Fibroblast of the conjunctiva (primary cell): ENCODE measurements around the gene ZNF749.
A peak's percentile ranks its signal among the peaks of the same experiment; 100 is the strongest.

ENCODE experiments used
- DNase-seq: peaks from one replicate; pipeline ENCODE4 v3.0.0-alpha.2; 2010; ENCODE audit warnings: low read depth

Gene ZNF749

DNA sequence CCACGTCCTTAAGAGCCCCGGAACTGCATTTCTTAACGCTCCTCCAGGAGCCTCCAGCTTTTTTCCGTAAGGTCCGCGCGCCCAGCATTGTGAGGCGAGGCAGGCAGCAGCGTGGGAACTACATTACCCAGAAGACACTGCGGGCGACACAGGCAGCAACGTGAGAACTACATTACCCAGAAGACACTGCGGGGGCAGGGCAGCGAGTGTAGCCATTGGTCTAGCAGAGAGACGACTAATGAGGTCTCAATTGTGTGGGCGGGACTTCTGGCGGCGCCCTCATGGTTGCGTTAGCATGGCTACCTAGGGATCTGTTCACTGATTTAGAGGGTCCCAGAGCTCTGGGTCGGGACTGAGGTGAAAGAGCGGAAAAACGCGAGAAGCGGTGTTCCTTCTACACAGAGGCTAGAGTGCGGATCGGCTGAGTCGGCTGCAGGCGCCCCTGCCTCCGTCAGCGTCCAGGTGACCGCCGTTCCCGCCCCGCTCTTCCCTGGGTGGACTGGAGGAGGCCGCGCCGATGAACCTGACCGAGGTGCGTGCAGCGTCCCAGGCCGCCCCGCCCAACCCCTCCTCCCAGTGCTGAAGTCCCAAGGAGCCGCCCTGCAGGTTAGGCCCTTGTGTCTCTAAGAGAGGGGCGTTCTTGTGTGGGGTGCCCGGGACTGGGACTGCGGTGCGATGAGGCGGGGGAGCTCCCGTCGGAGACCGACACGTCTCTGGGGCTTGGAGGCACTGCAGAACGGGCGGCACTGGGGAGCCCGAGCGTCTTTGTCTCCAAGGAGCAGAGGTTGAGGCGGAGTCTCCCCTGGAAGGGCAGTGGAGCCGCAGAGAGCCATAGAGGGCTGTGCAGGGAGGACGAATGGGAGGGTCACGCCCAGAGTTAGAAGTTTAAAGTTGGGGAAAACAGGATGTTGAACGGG lies at the start of gene ZNF749:
TSS of gene ZNF749 (plus strand) at position 264 of the 917 bp plus-strand sequence. CDS start at position 518, 254 bp downstream.
- peak; percentile 96 for DNase-seq

DNA sequence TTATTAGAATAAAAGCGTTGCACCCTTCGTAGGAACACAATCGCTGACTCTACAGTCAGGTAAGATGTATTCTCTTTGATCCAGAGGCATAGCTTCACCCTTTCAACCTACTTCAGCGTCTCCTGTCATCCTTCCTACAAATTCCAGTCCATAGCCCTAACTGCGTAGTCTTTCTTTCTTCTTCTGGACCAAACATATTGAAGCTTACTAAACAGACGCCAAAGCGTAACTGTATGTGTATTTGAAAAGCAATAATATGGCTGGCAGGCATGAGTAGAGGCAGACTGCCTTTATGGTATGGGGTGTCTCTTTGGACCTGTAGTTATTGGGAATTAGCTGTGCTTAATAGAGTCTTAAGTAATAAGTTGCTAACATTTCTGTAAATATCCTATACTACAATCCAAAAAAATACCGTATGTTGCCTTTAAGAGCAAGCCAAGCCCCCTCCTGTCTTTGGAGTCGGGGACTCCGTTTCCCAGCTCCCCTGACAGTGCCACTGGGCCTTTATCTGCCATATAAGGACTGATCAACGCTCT lies 45.9 kb upstream of the ZNF749 start:
- no peak for DNase-seq

DNA sequence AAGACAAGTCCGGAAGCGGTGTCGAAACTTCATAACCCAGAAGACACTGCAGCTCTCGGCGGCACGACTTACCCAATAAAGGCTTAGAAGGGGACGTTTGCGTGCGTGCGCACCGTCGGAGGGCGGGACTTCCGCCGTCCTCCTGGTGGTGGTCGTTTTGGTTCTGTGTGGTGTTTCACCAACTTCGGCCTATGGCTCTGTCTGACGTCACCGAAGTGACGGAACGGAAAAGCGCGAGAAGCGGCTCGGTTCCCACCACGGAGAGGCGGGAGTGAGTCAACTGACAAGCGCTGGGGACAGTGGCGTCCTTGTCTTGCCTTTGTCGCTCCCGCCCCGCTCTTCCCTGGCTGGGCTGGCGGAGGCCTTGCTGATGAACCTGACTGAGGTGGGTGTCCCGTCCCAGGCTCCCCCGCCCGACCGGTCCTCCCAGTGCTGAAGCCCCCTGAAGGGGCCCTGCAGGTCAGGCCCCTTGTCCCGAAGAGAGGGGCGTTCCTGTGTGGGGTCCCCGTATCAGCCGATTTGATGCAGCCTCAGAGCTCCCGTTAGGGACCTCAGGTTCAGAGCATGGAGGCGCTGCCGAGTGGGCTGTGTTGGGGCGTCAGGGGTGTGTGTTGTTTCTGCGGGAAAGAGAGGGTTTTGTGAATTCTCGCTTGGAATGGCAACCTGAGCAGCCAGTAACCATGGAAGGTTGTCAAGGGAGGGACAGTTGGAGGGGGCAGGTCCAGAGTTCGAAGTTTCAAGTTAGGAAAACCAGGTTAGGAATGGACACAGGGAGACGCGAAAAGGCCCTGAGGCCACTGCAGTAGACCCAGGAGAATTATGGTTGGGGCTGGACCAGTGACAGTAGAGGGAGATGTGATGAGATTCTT lies 45.2 kb upstream of the ZNF749 start, which contains the start of gene ZNF548:
TSS of gene ZNF548 (plus strand) at position 125 of the 869 bp plus-strand sequence. CDS start at position 371, 246 bp downstream.
- DNase-seq: peak; percentile 98

DNA sequence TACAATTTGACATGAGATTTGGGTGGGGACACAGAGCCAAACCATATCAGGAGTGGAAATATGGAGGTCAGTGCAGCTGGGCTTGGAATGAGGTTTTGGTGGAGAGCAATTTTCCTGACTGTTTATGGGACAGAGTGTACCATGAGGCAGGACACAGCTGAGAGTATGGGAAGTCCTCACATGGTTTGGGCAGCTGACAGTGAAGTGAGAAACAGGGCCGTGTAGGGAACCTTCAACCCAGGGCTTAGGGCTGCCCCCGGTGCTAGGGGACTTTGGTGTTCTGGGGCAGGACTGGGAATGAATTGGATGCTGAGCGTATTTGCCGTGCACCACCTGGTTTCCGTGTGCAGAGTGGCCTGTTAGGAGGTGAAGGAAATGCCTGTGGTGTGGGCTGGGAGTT lies 39.4 kb upstream of the ZNF749 start:
- DNase-seq: no peak

DNA sequence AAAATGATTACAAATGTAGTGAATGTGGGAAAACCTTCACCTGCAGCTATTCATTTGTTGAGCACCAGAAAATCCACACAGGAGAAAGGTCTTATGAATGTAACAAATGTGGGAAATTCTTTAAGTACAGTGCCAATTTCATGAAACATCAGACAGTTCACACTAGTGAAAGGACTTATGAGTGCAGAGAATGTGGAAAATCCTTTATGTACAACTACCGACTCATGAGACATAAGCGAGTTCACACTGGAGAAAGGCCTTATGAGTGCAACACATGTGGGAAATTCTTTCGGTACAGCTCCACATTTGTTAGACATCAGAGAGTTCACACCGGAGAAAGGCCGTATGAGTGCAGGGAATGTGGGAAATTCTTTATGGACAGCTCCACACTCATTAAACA lies 36.3 kb upstream of the ZNF749 start:
- no peak for DNase-seq

DNA sequence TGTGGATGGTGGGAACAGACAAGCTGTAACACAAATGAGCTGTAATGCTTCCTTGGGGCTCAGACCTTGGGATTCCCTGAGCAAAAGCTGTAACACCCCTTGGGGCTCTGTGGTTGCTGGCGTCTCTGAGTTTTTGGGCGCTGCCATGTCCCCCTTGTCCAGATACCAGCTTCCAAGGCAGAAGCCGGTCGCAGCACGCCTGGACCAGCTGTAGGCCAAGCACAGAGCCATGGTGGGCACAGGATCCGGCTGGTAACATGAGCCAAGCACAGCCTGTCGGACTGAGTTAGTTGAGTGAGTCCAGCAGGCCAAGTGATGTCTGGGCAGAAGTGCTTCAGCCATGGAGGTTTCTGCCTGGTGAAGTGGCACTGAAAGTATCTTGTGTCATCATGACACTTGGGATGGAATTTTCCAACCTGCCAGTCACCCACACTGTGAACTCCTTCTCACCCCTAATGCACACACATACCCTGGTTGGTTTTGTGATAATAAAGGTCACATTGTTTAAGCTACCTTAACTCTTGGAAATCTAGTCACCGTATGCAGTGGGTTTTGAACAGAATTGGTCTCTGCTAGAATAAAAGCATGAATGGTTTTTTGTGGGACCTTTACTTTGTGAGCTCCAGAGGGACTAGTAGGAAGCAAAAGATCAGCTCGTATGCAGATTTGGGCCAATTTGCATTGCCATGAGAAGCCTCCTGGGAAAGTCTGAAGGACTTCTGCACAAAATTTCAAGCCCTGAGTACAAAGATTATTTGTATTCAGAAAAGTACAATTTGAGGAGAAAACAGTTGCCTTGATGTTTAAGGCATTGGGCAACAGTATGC lies 31.2 kb upstream of the ZNF749 start:
- DNase-seq: no peak

DNA sequence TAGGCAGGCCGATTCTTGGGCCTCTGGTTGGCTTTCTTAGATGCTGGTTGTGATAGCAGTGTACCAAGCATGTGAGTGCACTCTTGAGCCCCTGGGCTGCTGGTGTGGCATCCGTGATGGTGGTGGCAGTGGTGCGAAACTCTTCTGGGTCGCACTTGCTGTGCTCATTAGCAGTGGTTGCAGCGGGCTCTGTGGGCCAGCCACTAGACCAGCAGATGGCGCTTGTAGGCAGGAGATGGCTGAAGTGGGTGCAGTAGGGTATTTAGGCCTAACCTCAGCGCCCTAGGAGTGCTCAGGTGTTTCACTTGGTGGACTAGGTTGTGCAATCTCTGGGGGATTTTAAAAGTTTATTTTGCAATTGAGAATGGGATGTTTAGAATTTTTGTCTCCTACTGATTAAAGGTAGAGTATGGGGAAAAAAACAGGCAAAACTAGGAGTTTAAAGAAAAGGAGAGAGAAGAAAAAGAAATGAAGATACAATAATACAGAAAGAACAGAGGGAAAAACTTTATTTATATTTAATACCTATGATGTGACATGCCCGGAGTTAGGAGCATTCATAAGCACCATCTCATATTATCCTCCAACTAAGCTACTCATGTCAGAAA lies 28.5 kb upstream of the ZNF749 start:
- no peak for DNase-seq

DNA sequence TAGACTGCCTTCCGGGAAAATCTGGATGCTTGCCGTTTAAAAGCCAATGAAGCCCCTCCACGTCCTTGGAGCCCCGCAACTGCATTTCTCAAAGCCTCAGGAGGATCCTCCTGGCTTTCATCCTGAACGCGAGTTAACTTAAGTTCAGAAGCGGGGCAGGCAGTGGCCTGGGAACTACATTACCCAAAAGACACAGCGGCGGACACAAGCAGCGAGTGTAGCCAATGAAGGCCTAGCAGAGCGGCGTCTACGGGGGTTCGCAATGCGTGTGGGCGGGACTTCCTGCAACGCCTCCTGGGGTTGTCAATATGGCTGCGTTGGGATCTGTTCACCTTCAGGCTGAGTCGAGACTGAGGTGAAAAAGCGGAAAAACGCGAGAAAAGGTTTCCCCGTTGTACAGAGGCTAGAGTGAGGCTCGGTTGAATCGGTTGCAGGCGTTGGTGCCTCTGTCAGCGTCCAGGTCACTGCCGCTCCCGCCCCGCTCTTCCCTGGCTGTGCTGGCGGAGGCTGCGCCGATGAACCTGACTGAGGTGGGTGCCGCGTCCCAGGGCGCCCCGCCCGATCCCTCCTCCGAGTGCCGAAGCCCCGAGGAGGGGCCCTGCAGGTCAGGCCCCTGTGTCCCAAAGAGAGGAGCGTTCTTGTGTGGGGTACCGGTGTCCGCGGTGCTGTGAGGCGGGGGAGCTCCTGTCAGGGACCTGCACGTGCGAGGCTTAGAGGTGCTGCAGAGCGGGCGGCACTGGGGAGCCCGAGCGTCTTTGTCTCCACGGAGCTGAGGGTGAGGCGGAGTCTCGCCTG lies 24.1 kb upstream of the ZNF749 start, which contains the start of gene ZNF17:
TSS of gene ZNF17 (plus strand) at position 285 of the 795 bp plus-strand sequence. CDS start 2,455 bp downstream, outside the sequence.
- peak; percentile 91 for DNase-seq

DNA sequence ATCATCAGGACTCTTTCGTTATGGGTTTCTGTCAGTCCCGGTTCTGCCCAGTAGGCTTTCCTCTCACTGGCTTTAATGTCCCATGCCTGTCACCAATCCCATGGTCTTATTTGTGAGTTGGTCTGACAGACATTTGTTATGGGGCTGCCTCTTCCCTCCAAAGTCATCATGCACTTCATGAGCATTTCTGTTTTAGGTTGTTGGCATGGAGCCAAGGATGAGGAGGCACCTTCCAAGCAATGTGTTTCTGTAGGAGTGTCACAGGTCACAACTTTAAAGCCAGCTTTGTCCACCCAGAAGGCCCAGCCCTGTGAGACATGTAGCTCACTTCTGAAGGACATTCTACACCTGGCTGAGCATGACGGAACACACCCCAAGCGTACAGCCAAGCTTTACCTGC lies 15.7 kb upstream of the ZNF749 start:
- no peak for DNase-seq

DNA sequence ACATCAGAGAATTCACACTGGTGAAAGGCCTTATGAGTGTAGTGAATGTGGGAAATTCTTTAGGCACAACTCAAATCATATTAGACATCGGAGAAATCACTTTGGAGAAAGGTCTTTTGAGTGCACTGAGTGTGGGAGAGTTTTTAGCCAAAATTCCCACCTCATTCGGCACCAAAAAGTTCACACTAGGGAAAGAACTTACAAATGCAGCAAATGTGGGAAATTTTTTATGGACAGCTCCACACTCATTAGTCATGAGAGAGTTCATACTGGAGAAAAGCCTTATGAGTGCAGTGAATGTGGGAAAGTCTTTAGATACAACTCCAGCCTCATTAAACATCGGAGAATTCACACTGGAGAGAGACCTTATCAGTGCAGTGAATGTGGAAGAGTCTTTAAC lies 14.1 kb upstream of the ZNF749 start:
- DNase-seq: no peak

DNA sequence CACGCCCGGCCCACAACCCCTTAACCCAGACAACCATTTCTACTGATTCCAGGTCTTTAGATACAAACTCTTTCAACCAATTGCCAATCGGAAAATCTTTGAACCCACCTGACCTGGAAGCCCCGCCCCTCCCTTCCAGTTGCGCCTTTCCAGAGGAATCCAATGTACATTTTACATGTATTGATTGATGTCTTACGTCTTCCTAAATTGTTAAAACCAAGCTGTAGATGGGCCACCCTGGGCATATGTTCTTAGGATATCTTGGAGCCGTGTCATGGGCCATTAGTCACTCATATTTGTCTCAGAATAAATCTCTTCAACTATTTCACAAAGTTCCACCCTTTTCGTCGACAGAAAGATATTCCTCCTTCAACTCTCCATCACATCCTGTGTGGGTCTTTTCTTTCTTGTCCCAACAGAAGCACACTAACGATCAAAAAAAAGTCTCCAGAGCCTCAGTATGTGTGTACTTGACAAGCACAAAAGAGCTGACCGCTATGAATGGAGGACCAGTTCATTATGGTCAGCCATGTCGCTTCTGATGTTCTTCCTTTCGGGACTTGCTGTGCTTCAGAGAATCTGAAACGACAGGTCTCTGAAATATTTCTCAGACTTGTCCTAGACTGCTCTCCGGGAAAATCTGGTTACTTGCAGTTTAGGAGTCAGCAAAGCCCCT lies 601 bp upstream of the ZNF749 start:
- peak; percentile 12 for DNase-seq

DNA sequence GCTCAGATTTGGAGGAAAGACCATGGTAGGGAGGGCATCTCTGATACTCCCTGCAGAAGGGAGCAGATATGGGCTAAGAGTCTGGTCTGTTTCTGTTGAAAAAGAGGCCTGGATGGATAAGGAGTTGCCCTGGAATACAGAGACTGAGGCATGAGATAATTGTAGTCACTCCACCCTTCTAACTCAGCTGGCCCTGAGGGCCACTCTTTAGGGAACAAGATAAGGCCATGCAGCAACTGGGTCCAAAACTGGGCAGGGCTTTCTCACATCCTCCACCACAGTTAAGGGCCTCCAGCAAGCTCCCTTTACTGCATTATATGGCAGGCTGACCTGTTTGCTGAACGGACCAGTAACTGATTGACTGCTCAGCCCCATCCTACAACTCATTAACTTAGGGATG lies 1.3 kb downstream of the ZNF749 start:
- no peak for DNase-seq

DNA sequence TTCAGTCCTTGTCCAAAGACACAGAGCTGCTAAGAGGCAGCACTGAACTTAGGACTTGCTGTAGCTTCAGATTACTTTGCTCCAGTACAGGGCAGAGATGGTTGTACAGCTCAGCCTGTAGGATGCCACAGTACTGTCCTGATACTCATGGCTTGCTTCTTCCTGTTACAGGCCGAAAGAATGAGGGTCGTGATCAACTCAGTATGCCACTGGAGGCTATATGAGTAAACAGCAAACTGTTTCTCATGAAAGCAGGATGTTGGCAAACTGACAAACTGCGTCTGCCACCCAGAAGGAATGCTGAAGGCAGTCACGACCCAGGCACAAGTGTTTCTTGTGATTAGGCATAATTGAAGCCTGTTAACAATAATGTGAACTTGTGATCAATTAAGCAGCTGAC lies 2.8 kb downstream of the ZNF749 start:
- no peak for DNase-seq

DNA sequence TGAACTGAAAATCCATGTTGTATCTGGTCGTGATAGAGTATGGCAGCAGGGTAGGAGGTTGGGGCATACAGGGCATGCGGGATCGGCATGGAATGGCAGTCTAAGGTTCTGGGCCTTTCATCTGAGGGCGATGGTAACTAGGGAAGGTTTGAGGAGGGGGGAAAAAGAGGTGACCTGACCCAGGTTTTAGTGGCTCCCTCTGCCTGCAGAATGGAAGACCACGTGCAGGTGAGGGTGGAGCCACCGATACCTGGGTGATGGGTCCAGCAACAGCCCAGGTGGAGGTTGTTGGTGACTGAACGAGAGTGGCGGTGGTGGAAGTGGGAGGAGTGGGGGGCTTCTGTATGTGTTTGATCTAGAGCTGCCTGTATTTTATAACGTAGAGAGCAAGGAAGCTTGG lies 3.8 kb downstream of the ZNF749 start:
- no peak for DNase-seq

DNA sequence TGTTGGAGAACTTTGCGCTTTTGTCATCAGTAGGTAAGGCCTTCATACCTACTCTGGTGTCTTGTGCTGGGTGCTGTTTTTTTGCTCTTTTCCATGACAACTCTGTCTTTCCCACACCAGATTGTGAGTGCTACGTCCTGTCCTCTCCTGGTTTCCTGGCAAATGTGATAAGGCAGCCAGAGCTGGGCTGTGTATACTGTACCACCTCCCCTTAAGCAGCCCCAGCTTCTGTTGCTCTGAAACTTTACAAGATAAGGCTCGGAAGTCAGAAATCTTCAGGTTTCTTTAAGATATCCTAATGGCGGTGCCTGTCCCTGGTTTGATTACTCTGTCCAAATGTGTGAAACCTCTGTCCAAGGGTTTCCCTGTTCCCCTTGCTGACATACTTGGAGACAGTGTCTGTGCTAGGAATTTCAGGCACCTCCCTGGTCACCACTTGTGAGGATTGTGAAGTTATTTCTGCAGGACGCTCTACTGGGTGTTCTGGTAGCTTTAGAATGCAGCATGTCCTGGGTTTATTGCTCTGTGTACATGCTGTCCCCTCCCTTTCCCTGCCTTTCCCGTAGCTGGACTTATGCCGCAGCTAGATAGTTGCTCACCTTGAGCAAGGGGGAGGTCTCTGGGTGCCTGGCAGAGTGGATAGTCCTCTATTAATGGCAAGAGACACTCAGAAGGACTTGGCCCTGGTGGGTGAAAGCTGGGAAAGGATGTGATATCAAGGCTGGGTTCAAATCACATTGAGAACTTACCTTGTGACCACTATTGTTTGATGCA lies 7.0 kb downstream of the ZNF749 start:
- DNase-seq: no peak

DNA sequence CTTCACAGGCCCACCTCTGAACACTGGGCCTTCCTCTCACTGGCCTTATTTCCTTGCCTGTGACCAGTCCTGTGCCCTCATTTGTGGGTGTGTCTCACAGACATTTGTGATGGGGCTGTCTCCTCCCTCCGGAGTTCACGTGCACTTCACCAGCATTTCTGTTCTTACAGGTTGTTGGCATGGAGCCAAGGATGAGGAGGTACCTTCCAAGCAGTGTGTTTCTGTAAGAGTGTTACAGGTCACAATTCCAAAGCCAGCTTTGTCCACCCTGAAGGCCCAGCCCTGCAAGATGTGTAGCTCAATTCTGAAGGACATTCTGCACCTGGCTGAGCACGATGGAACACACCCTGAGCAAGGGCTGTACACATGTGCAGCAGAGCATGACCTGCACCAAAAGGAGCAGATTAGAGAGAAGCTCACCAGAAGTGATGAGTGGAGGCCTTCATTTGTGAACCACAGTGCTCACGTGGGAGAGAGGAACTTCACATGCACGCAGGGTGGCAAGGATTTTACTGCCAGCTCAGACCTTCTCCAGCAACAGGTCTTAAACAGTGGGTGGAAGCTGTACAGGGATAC lies 8.1 kb downstream of the ZNF749 start:
- no peak for DNase-seq

DNA sequence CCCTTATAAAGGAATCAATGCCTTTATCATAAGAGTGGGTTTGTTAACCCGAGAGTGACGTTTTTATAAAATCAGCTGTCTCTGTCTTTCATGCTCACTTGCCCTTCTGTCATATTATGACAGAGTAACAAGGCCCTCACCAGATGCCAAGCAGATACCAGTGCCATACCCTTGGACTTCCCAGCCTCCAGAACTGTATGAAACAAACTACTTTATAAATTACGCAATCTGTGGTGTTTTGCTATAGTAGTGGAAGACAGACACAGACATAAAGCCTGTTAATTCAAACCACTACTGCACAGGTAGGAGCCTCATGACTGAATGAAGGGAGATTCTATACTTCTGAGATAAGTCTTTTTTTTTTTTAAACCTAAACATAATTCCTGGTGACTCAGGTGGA lies 17.2 kb downstream of the ZNF749 start:
- DNase-seq: no peak

DNA sequence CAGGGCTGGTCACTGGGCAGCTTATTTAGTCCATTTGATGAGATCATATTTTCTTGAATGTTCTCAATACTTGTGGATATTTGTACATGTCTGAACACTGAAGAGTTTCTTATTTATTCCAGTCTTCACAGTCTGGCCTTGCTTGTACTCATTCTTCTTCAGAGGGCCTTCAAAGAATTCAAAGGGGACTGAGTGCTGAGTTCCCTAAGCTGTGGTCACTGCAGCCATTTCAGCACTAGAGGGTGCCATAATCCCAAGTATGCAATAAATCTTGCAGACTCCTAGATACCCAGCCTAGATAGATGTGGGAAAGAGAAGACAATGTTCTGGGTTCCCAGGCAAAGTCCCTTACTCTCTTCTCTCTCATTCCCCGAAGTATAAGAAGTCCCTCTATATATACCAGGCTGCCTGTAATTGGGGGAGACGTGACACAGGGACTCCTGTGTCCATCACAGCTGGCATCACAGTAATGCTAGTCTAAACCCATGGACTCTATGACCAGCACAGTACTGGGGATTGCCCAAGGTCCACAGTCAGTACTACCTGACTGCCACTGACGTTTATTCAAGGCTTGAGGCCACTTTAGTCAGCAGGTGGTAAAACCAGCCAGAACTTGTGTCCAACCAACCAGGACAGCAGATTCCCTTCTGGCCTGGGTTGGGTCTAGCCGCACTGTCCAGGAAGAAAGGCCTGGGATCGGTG lies 30.7 kb downstream of the ZNF749 start:
- no peak for DNase-seq
